WERI-Rb-1 (cell line): Measurements from ENCODE around the gene CSTPP1.

Source experiments
- DNase-seq: peaks from one replicate; pipeline ENCODE4 v3.0.0-alpha.2; 2020
- H3K27ac ChIP-seq: fragments of 250-450 bp; sonication (Bioruptor Pico); 2 replicates; pipeline ENCODE4 v1.5.1; 2020; ENCODE audit warnings: mild to moderate bottlenecking, moderate library complexity
- H3K27me3 ChIP-seq: fragments of 250-450 bp; sonication (Bioruptor Pico); 2 replicates; pipeline ENCODE4 v1.5.1; 2021; ENCODE audit warnings: mild to moderate bottlenecking, low read depth, moderate library complexity; ENCODE audit not compliant: insufficient read depth, severe bottlenecking
- H3K36me3 ChIP-seq: fragments of 250-450 bp; sonication (Bioruptor Pico); 2 replicates; pipeline ENCODE4 v1.5.1; 2020; ENCODE audit warnings: mild to moderate bottlenecking, moderate library complexity
- H3K4me3 ChIP-seq: 2 replicates; pipeline ENCODE4 v1.5.1; 2011; ENCODE audit warnings: low read depth, mild to moderate bottlenecking, control low read depth, low read length
- H3K9me3 ChIP-seq: fragments of 250-450 bp; sonication (Bioruptor Pico); 2 replicates; pipeline ENCODE4 v1.5.1; 2021; ENCODE audit warnings: mild to moderate bottlenecking, moderate library complexity; ENCODE audit not compliant: severe bottlenecking
- TF ChIP-seq, protein P1 (sequence below): IDR thresholded peaks from 2 replicates; pipeline ENCODE4 v1.5.1; 2011; ENCODE audit warnings: low read depth, mild to moderate bottlenecking, control low read depth, inconsistent platforms, low read length

Gene CSTPP1

DNA sequence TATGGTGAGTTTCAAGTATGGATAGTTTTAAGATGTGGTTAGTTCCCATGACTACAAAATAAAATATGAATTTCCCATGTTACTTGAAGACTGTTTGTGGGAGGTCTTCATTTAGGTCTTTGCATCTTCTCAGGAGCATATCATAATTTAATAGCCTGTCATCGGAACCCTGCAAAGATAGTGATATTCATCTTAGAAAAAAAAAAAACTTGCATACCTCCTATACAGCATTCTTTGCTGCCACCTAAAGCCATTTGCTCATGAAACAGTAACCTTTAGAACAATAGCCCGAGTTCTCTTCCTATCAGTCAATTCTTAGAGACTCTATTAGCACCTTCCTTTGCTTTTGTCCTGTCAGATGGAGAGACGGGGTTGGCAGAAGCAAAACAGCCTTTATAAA, 164.8 kb downstream of the CSTPP1 start:
- H3K9me3 ChIP-seq: no peaks in the 10 kb centered on the region
- DNase-seq: no peak
- TF ChIP-seq, protein P1, sequence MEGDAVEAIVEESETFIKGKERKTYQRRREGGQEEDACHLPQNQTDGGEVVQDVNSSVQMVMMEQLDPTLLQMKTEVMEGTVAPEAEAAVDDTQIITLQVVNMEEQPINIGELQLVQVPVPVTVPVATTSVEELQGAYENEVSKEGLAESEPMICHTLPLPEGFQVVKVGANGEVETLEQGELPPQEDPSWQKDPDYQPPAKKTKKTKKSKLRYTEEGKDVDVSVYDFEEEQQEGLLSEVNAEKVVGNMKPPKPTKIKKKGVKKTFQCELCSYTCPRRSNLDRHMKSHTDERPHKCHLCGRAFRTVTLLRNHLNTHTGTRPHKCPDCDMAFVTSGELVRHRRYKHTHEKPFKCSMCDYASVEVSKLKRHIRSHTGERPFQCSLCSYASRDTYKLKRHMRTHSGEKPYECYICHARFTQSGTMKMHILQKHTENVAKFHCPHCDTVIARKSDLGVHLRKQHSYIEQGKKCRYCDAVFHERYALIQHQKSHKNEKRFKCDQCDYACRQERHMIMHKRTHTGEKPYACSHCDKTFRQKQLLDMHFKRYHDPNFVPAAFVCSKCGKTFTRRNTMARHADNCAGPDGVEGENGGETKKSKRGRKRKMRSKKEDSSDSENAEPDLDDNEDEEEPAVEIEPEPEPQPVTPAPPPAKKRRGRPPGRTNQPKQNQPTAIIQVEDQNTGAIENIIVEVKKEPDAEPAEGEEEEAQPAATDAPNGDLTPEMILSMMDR: no peak
- H3K27me3 ChIP-seq: no peaks in the 10 kb centered on the region
- no peak overlapping the region for H3K27ac ChIP-seq
- H3K4me3 ChIP-seq: no peak overlapping the region
- H3K36me3 ChIP-seq: no peaks in the 10 kb centered on the region

GRCh38 chr11:47104261-47104950, 167.8 kb downstream of the CSTPP1 start:
- Histone ChIP-seq H3K27ac (no peak overlapping the region), H3K36me3 (no peaks in the 10 kb centered on the region), H3K4me3 (no peak overlapping the region), H3K27me3 (no peaks in the 10 kb centered on the region), H3K9me3 (no peaks in the 10 kb centered on the region)
- DNase-seq: no peak
- TF ChIP-seq, protein P1: no peak

DNA sequence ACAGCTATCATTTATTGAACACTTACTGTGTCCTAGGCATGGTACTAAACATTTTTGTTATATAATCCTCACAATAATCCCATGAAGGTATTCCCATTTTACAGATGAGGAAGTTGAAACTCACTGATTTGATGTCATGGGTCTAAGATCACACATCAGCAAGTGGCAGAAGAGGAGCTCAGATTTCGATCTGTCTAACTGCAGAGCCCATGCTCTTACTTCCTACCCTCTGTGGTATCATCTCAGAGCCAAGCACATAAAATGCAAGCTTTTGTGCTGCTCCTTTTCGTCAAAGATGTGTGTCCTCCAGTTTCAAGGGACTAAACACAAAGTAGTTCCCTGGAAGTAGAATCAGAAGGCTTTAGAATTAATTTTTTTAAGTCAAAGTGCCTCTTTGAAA, 169.0 kb downstream of the CSTPP1 start:
- no peak for DNase-seq
- no peak overlapping the region for H3K4me3 ChIP-seq
- no peak overlapping the region for H3K27ac ChIP-seq
- no peaks in the 10 kb centered on the region for H3K9me3 ChIP-seq
- H3K36me3 ChIP-seq: no peaks in the 10 kb centered on the region
- TF ChIP-seq, protein P1: no peak
- H3K27me3 ChIP-seq: no peaks in the 10 kb centered on the region

GRCh38 chr11:47105974-47106373, 169.4 kb downstream of the CSTPP1 start:
- no peaks in the 10 kb centered on the region for H3K27me3 ChIP-seq
- no peaks in the 10 kb centered on the region for H3K9me3 ChIP-seq
- TF ChIP-seq, protein P1: no peak
- no peak overlapping the region for H3K27ac ChIP-seq
- H3K36me3 ChIP-seq: no peaks in the 10 kb centered on the region
- DNase-seq: no peak
- no peak overlapping the region for H3K4me3 ChIP-seq

DNA sequence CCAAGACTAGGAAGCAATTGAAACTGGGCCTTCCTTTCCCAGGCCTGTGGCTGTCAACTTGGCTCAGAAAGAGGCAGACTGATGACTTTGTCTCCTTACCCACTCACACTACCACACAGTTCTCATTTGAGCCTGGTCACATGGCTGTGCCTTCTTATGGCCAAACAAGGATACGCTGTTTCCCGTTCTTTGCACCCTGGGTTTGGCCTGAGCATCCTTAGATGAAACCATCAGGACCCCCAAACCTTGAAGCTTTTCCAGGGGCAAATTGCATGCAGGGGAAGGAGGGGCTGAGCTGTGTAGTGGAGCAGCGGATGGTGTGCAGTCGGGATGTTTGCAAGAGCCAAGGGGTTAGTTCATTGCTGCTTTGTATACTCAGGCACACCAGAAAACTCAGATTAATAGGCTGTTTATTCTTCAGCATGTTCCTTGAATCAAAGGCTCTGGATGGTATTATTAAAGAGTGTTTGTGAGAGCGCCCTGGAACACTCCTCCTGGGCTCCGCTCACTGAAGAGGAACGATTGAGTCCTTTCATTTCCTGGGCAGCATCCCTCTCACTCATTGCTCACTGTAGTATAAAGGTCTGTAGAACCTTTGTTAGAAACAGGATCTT, 170.3 kb downstream of the CSTPP1 start:
- Histone ChIP-seq H3K4me3 (no peak overlapping the region), H3K27me3 (no peaks in the 10 kb centered on the region), H3K9me3 (no peaks in the 10 kb centered on the region), H3K36me3 (no peaks in the 10 kb centered on the region), H3K27ac (no peak overlapping the region)
- no peak for DNase-seq
- TF ChIP-seq, protein P1: no peak
